SK-N-DZ (cell line): Measurements from ENCODE around the gene GOLGA3.
"Not testable (repeated sequence)": the region's sequence is repeated elsewhere in the genome, so short reads cannot be mapped to it uniquely, and the experiment has no call there.

Experiments used
- DNase-seq: peaks from one replicate; pipeline ENCODE4 v3.0.0-alpha.2; 2015; ENCODE audit warnings: low spot score

Gene GOLGA3

DNA sequence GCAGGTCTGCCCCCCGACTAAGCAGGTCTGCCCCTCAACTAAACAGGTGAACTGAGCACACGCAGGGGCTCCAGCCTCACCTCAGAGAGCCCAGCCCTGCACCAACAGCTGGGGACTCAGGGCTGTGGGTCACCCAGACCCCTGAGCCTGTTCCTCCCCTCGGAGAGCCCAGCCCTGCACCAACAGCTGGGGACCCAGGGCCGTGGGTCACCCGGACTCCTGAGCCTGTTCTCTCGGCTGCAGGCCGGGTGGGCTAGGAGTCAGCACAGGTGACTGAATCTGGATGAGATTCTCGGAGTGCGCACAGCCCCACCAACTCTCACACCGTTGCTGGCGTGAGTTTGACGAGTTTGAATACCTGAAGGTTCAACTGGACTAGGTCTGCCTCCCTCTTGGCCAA lies 46.7 kb downstream of the GOLGA3 start:
- no peak for DNase-seq

DNA sequence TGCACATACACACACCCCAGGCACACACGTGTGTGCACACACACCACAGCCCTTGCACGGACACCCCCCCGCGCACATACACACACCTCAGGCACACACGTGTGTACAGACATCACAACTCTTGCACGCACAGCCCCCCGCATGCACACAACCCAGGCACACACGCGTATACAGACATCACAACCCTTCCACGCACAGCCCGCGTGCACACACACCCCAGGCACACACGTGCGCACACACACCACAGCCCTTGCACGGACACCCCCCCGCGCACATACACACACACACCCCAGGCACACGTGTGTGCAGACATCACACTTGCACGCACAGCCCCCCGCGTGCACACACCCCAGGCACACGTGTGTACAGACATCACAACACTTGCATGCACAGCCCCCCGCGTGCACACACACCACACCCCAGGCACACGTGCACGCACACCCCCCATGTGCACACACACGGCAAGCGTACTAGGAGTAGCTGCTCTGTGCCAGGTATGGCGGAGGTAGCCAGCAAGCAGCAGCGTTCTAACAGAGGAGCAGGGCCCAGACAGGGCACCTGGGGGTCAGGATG lies 48.8 kb downstream of the GOLGA3 start:
- no peak for DNase-seq

DNA sequence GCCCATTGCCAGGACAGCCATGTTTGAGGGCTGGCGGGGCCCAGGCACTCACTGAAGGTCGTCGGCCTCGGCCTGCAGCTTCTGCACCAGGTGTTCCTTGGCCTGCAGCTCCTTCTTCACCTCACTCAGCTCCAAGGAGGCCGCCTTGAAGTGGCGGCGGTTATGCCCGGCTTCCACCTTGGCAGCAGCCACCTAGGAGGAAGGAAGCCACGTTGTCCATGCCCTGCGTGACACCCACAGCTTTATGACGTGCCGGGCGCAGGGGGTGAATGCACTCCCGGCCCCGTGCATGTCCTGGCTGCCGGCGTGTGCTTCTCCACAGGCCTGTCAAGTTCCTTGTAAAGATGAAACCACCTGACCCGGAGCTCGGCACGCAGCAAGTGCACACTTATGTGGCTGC lies 51.1 kb downstream of the GOLGA3 start:
- no peak for DNase-seq

DNA sequence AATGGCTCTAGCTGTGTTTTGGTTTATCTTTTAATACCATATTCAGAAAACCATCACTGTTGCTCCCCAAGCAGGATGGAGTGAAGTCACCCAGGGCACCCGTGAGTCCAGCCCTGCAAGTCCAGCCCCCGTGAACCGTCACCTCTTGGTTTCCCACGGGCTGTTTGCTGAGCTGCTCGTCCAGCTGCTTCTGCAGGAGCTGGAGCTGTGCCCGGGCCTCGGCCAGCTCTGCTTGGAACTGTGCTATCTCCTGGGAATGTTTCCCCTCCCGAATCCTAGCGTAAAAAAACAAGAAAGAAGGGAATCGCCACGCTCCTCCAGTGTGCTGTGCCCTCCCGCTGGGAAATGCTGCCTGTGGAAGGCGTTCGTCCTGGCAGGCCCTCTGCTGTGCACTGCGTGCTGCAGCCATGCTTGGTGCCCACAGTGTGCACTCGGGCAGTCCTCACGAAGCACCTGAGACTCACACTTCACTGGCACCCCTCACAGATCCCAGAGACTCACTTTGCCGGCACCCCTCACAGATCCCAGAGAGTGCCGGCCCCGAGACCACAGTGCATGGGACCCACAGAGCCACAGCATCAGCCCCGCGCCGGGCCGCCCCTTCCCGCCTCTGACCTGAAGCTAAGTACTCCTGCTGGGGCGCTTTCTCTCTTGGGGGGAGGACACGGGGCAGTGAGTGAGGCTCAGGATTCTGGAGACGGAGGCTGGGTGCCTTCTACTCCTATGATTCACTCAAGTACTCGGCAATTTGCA lies 51.7 kb downstream of the GOLGA3 start:
- DNase-seq = no peak

DNA sequence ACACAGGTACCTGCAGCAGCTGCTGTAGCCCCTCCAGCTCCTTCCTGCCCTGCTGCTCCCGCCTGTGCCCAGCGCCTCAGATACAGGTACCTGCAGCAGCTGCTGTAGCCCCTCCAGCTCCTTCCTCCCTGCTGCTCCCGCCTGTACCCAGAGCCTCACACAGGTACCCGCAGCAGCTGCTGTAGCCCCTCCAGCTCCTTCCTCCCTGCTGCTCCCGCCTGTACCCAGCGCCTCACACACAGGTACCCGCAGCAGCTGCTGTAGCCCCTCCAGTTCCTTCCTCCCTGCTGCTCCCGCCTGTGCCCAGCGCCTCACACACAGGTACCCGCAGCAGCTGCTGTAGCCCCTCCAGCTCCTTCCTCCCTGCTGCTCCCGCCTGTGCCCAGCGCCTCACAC lies 52.4 kb downstream of the GOLGA3 start:
- not testable (repeated sequence) for DNase-seq

DNA sequence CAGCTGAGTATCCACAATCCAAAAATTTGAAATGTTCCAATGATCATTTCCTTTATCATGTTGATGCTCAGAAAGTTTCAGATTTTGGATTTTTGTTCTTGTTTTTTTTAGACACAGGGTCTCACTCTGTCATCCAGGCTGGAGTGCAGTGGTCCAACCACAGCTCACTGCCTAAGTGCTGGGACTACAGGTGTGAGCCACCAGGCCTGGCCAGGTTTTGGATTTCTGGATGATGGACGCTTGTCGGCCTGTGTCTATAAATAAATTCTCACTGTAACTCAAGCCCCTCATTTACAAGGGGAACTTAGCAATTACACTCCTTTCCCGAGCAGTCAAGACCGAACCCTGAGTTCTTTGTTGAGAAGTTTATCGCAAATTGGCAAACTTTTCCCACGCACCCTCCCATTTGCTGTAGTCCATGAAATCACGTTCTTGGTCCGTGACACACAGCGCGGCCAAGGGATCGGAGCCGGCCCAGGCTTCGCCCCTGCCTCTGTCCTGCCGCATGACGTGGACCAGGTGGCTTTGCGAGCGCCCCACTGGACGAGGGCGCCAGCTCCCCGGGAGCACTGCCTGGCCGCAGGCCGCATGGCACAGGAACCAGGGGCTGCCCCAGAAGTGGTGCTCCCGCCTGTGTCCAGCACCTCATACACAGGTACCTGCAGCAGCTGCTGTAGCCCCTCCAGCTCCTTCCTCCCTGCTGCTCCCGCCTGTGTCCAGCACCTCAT lies 53.0 kb downstream of the GOLGA3 start:
- DNase-seq = no peak

DNA sequence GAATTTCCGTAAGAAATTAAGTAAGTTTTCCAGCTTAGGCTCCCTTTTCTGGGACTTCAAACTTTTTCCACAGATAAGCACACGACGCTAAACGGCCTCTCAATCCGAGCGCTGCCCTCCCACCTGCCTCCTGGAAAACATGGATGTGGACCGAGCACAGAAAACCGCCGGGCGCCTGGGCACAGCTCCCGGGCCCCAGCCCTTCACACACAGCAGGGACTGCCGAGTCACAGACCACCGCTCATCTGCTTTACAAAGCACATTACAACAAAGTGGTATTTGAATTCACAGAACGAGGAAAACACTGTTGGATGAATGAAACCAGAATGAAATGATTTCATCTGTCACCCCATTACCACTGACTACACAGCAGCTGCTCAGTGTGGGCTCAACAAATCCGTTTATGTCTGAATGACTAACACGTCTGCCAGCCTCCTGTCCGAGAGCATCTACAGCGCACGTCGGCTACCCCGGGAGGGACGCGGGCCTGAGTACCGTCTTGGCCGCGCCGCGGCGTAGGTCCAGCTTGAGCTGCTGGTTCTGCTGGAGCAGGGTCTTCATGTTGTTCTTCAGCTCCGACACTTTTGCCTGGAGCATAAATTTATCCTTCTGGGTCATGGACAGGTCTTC lies 53.9 kb downstream of the GOLGA3 start:
- no peak for DNase-seq

DNA sequence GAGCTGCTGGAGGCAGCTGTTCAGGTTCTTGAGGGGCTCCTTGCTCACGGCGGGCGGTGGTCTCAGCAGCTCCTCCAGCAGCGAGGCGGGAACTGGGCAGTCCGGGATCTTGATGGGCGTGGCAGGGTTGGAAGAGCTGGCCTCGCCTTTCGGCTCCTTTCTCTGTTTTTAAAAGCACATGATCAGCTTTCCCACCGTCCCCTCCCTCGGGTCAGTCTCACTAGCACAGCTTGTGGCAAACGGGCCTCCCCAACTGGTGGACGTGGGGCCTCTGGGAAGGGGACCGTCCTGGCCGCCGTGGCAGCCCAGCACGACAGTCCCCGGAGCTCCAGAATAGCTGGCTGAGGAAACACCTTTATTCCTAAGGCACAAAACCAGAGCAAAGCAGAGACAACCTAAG lies 54.5 kb downstream of the GOLGA3 start:
- DNase-seq = no peak

DNA sequence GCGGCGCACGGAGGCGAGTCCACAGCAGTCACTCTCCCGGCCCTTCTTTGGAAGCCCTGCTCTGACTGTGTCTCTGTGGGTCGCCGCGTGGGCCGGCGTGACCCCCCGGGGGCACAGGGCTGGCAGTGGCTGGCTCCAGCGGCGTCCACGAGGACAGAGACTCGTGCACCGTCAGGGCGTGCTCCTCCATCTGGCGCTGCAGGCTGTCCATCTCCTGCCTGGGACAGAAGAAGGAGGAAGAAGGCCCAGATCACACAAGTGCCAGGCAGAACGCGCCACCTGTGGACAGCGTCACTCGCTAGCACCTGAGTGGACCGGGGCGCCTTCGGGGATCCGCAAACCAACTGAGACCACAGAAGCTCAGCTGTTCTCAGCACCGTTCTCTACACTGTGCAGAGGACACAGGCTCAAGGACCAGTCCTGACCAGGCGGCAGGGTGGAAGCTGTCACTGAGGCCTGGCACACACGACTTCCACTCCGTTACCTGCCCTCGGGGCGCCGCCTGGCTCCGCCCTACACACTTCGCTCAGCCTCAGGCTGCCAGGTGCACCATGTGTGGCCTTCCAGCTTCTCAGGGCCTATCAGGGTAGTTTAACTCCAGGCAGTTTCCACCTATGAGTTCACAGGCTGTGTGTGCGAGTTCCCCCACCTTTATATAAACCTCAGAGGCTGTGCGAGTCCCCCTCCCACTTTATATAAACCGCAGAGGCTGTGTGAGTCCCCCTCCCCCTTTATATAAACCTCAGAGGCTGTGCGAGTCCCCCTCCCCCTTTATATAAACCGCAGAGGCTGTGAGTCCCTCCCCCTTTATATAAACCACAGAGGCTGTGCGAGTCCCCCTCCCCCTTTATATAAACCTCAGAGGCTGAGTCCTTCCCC lies 55.4 kb downstream of the GOLGA3 start:
- DNase-seq = no peak

DNA sequence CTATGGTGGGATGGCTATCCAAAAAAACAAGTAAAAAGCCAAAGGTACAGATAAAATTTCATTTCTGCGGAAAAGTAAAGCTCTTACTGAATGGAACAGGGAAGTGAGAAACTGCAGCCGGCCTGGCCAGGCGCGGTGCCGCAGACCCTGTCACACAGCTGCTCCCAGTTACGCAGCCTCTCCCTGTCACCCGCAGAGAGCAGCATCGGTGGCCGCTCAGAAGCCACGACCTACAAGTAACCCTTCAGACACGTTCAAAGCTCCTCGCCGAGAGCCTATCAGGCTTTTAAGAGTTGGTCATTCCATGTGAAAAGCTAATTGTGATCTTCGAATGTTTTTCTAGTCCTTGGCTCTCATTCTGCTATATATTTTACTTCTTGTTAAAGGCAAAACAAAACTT lies 56.1 kb downstream of the GOLGA3 start:
- DNase-seq = no peak

DNA sequence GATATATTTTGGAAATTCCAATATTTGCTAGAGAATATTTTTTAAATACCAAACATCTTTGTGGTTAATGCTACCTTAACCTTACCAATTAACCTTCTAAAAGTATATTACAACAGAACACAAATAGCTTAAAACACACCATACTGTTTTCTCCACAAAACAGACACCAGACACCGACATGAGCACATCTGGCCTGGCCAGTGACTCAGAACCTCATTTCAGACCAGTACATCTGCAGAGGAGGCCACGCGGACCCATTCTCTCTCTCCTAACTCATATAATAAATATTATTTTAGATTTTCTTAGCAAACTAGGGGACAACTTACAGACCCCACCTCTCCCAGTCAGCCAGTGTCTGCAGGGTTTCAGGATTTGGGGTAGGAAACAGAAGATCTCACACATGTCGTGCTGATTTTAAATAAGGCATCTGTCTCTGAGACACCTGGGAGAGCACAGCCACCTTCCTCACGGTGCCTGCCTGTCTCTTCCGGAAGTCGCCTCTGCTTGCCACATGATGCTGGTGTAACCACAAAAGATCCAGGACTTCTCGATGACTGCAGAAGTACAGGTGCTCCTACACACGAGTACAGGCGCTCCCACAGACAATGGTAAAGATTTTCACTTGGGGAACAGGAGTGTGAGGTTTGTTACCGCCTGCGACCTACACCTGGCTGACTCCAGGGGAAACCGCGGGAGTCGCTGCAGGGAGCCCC lies 57.4 kb downstream of the GOLGA3 start:
- DNase-seq = no peak

DNA sequence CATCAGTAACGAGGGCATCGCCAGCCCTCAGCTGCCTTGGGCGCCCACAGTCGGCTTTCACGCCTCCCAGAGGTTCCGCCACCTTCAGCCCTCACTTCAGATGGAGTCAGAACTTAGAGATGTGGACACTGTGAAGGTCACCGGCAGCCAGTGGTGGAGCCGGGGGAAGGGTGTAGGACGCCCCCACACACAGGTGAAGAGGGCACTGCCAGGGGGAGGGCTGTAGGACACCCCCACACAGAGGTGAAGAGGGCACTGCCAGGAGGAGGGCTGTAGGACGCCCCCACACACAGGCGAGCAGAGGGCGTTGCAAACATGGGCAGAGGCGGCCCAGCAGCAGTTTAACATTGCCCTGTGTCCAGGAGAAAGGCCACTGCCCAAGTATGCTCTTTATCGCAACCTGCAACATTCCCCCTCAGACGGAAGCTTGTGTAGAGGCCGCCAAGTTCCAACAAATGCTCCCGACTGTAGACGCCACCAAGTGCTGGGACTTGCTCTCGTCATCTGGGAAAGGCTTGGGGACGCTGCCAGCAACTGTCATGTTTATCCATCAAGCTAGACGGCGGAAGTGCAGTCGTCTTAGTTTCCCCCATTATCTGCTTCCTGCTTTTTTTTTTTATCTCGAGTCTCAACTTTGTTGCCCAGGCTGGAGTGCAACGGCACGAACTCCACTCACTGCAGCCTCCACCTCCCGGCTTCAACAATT lies 62.1 kb downstream of the GOLGA3 start:
- DNase-seq = no peak

DNA sequence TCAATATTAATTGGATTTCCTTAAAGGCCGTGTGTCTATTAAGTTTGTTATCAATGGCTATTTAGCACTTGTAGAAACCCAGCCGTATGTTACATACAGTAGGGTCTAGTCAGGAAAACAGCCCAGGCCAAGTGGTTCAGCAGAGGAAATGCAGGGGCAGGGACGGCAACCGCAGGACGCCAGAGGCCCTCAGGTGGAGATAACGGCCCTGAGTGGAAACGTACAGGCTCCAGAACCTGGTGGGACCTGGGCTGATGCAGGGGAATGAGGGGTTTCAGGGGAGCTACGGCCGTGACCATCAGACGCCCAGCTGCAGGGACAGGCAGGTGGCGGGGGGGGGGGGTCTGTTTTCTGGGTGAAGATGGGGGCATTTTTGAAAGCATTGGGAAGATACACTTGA lies 63.3 kb downstream of the GOLGA3 start:
- DNase-seq = no peak

DNA sequence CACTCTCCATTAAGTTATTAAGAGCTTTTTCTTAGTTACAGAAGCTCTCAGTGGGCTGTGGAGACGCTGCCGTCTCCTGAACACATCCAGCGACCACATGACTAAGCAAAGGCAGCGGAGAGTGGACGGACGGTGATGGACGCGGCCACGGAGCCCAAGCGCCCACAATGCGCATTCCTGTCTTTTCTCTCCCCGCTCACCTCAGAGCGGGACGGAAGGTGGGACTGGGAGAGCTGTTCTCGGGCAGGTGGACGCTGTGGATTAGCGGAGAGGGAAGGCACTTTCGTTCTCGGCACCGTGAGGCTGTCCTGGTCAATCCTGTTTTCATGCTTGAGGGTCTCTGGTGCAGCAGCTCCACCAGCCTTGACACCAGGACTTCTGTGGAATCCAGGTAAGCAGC lies 64.4 kb downstream of the GOLGA3 start:
- no peak for DNase-seq

DNA sequence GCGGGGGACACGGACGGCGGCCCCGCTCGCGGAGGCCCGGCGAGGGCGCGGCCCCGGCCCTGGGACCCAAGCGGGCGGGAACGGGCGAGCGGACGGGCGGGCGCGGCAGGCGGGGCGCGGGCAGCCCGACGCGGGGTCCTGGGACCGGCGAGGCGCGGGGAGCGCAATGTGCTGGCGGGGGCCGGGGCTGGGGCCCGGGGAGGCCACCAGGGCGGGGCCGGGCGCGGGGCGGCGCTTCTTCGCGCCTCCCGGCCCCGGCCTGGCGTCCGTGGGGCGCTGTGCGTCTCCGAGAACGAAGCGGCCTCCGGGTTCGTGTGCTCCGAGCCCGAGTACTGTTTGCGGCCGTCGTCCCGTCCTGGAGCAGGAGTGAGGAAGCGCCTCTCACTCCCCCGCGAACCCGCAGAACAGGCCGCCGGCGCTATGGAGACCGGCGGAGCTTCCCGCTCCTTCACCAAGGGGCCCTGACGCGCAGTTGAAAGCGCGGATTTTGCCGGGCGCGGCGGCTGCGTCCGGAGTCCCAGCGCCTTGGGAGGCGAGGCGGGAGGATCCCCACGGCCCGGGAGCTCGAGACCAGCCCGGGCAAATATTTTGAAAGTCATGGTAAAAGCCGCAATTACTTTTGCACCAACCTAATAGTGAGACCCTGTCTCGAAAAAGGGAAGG lies 66.6 kb downstream of the GOLGA3 start:
- DNase-seq = peak; percentile 90

DNA sequence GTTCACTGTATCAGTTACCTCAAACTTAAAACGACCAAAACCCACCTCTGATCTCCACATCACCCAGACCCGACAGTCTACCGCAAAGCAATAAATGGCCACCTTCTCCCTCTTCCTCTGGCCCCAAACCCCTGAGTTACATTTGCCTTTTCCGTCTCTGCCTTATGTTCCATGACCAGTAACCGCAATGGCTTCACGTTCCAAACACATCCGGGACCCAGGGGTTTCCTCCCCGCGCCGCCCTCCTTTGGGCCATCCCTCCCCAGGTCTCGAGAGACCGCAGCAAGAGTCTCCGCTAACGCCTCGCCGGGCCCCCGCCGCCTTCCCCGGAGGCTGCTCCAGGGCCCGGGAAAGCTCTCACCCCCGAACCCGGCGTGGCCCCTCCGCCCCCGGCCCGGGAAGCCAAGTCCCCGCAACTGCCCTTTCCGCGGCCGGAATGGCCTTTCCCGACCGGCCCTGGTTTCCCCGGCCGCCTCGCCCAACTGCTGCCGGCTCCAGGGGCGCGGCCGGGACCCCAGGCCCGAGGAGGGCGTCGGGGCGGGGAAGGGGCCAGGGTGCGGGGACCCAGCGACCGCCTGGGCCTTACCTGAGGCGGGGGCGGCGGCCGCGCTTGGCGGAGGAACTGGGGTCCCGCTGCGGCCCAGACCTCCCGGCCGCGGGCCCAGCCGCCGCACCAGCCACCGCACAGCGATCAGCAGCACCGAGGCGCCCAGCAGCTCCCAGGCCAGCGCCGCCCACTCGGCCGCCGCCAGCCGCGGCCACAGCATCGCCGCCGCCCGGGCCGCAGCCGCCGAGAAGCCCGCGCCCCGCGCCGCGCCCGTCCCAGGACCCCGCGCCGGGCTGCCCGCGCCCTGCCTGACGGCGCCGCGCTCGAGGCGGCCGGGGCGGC lies 67.4 kb downstream of the GOLGA3 start, which contains the start of gene ANKLE2:
Gene ANKLE2, minus strand, starts transcription at position 801 of the 889 bp plus-strand sequence. Its CDS starts 34 bp downstream, at position 767.
- DNase-seq = peak; percentile 35

DNA sequence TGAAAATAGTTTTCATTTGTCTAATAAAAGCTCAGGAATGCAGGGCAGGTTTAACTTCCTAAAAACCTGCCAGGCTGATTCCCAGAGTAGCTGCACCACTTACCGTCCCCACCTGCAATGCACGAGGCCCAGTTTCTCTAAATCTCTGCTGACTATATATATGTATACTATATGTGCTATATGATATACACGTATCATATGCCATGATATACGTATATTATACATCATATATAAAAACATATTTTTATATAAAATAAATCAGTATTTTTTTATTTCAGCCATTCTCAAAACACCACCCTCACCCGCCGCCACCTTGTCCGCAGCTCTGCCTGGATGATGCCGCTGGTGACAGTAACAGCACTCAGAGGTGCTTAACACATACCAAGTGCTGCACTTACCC lies 69.3 kb downstream of the GOLGA3 start:
- DNase-seq = no peak

DNA sequence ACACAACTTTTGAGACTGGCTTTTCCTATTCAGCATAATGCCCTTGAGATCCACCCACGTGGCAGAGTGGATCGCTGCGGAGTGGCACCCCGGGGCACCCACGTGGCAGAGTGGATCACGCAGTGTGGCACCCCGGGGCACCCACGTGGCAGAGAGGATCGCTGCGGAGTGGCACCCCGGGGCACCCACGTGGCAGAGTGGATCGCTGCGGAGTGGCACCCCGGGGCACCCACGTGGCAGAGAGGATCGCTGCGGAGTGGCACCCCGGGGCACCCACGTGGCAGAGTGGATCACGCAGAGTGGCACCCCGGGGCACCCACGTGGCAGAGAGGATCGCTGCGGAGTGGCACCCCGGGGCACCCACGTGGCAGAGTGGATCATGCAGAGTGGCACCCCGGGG lies 69.8 kb downstream of the GOLGA3 start:
- DNase-seq = not testable (repeated sequence)
